Prostate gland (tissue), 2 donors: Measurements from ENCODE around the gene SLC38A3.

Experiments
- POLR2AphosphoS5 ChIP-seq: sonication (generic); formaldehyde crosslinking; IDR thresholded peaks from one replicate; pipeline ENCODE4 v1.6.1; 2017; ENCODE audit warnings: antibody characterized with exemption
- TF ChIP-seq, protein P1 (sequence below), 4 experiments: fragments of 200-600 bp in 2 of 4; fragments of 450-650 bp in 2 of 4; sonication (generic) in 2 of 4; IDR thresholded peaks; 1 replicate in 3 of 4; 2 replicates in 1 of 4; pipeline ENCODE4 v1.5.1; 2016 to 2019; ENCODE audit warnings: antibody characterized with exemption in 4 of 4, mild to moderate bottlenecking in 2 of 4, moderate library complexity in 2 of 4

DNA sequence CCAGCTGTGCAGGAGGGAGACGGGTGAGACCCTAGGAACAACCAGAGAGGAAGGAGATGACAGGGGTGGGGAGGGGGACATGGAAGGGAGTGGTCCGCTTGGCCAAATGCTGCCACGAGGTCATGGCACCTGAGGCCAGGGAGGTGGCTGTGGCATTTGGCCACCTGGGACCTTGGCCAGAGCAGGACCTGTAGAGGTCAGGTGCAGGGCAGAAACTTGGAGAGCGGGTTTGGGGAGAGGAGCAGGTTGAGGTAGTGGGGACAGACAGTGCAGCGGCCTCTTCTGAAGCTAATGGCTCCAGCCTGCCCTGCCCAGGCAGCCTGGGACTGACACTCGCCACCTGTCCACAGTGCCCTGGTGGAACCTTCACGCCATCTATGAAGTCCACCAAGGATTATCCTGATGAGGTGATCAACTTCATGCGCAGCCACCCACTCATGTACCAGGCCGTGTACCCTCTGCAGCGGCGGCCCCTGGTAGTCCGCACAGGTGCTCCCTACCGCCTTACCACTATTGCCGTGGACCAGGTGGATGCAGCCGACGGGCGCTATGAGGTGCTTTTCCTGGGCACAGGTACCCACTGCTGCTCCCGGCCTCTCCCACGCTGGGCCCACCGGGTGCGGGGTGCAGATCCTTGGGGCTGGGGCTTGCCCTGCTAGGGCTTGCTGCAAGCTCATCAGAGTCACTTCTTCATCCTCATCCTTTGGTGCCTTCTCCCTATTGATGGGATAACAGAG is 20.7 kb upstream of the SLC38A3 start:
- TF ChIP-seq, protein P1, sequence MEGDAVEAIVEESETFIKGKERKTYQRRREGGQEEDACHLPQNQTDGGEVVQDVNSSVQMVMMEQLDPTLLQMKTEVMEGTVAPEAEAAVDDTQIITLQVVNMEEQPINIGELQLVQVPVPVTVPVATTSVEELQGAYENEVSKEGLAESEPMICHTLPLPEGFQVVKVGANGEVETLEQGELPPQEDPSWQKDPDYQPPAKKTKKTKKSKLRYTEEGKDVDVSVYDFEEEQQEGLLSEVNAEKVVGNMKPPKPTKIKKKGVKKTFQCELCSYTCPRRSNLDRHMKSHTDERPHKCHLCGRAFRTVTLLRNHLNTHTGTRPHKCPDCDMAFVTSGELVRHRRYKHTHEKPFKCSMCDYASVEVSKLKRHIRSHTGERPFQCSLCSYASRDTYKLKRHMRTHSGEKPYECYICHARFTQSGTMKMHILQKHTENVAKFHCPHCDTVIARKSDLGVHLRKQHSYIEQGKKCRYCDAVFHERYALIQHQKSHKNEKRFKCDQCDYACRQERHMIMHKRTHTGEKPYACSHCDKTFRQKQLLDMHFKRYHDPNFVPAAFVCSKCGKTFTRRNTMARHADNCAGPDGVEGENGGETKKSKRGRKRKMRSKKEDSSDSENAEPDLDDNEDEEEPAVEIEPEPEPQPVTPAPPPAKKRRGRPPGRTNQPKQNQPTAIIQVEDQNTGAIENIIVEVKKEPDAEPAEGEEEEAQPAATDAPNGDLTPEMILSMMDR (IDR thresholded peaks at IDR 0.05) = no peak
- no peak for TF ChIP-seq POLR2AphosphoS5
